ENCODE results near the gene THRB. TPM values are rescaled to one million over a fixed set of nuclear protein-coding genes. Genes with fewer than 3 reads are reported as not detected.

THRB gene
- total and polyA plus RNA-seq, 10 donors = 1.00 to 26.6 (median 16.2) TPM

DNA sequence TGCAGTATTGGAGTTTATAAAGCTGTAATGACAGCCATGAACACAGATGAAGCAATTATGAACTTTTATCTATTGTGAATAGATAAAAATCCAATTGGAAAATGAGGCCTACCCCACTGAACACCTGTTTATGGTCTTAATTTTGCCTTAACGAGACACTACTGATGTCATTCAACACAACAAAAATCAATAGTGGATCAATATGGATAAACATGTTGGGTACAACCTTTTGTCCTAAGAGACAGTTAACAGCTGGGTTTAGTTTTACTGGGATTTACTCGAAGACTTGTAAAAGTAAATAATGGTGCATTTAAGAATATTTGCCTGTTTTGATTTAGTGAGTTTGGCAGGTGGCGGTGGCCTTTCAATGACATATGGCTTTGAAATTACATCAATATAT, 331.7 kb downstream of the THRB start:
- Histone ChIP-seq H3K27me3 (replicated peaks in 1 of 7) (no peaks in the 10 kb centered on the region), H3K4me1 (peaks cover 0 to 16% (median 2%) of the 10 kb centered on the region in 6 donors), H3K9me3 (no peaks in the 10 kb centered on the region), H3K27ac (no peak overlapping the region), H3K36me3 (no peaks in the 10 kb centered on the region), H3K4me3 (no peak overlapping the region)
- WGBS, 5 donors = 91 to 97% (median 92%) methylated on average over 3 of the region's 3 CpGs
- DNase-seq = no peak
- intact Hi-C loops (cut with DNase I; ENCODE audit: low total_unique reads) = no loop called here
- TF ChIP-seq POLR2A (IDR thresholded peaks at IDR 0.05) (no peak), POLR2AphosphoS5 (IDR thresholded peaks at IDR 0.05) (no peak)
- TF ChIP-seq, protein P1, sequence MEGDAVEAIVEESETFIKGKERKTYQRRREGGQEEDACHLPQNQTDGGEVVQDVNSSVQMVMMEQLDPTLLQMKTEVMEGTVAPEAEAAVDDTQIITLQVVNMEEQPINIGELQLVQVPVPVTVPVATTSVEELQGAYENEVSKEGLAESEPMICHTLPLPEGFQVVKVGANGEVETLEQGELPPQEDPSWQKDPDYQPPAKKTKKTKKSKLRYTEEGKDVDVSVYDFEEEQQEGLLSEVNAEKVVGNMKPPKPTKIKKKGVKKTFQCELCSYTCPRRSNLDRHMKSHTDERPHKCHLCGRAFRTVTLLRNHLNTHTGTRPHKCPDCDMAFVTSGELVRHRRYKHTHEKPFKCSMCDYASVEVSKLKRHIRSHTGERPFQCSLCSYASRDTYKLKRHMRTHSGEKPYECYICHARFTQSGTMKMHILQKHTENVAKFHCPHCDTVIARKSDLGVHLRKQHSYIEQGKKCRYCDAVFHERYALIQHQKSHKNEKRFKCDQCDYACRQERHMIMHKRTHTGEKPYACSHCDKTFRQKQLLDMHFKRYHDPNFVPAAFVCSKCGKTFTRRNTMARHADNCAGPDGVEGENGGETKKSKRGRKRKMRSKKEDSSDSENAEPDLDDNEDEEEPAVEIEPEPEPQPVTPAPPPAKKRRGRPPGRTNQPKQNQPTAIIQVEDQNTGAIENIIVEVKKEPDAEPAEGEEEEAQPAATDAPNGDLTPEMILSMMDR (IDR thresholded peaks at IDR 0.05 in 8 of 11, conservative IDR thresholded peaks at IDR 0.05 in 3 of 11) = no peak

- H3K27me3 ChIP-seq (replicated peaks in 1 of 7) = no peaks in the 10 kb centered on the region
- intact Hi-C loops (cut with DNase I; ENCODE audit: low total_unique reads) = no loop called here
- no peak for TF ChIP-seq POLR2A (IDR thresholded peaks at IDR 0.05)
- TF ChIP-seq, protein P1 (IDR thresholded peaks at IDR 0.05 in 8 of 11, conservative IDR thresholded peaks at IDR 0.05 in 3 of 11) = no peak
- no peak for TF ChIP-seq POLR2AphosphoS5 (IDR thresholded peaks at IDR 0.05)
- H3K36me3 ChIP-seq = no peaks in the 10 kb centered on the region
- no peaks in the 10 kb centered on the region for H3K9me3 ChIP-seq
- WGBS, 5 donors = 49 to 63% (median 52%) methylated on average over 7 of the region's 7 CpGs
- peaks cover 0 to 16% (median 2%) of the 10 kb centered on the region in 6 donors for H3K4me1 ChIP-seq
- H3K4me3 ChIP-seq = no peak overlapping the region
- peak overlapping the region in 2 of 8 donors; percentile 8 to 39 for H3K27ac ChIP-seq
- no peak for DNase-seq
These were observed 332.8 kb downstream of the THRB start for GRCh38 chr3:24161841-24162240.

GRCh38 chr3:24160424-24161095, 334.1 kb downstream of the THRB start:
- peak overlapping the region in 5 of 8 donors; percentile 18 to 43 (median 26) for H3K27ac ChIP-seq
- no peaks in the 10 kb centered on the region for H3K36me3 ChIP-seq
- no peak for TF ChIP-seq POLR2A (IDR thresholded peaks at IDR 0.05)
- peak in 1 of 3 donors; percentile 43 for TF ChIP-seq POLR2AphosphoS5 (IDR thresholded peaks at IDR 0.05)
- DNase-seq = peak; percentile 64
- H3K4me1 ChIP-seq = peaks cover 0 to 16% (median 2%) of the 10 kb centered on the region in 6 donors
- no peak overlapping the region for H3K4me3 ChIP-seq
- intact Hi-C loops (cut with DNase I; ENCODE audit: low total_unique reads) = no loop called here
- no peaks in the 10 kb centered on the region for H3K27me3 ChIP-seq (replicated peaks in 1 of 7)
- WGBS, 5 donors = 54 to 77% (median 64%) methylated on average over 12 of the region's 12 CpGs
- H3K9me3 ChIP-seq = no peaks in the 10 kb centered on the region

DNA sequence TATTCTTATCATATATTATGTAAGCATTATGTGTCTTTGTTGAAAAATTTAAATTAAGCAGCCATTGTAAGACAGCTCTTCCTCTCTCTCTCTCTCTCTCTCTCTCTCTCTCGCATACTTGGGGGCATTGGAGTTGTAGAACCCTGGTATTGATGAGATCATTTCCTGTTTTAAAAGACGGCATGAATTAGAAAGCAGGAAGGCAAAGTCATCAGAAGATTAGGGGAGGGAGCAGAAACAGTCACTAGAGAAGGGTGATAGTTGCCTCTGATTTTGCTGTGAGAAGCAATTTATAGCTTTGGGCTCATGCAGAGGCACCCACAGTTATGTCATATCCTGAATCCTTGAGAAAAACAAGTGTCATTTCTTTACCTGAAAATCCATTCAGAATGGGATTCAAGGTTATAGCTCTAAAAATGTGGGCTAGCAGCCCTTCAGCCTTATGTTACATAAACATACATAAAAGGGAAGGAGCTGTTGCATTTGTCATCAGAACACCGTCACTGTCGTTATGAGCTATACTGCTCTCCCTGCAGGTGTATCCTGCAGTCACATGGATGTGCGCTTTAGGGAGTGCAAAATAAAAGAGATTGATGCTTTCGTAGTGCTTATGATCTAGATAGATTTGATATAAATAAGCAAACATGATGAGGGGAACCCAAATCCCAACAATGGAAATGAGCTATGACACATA, 335.7 kb downstream of the THRB start:
- WGBS, 5 donors = 19 to 31% (median 29%) methylated on average over 6 of the region's 6 CpGs
- H3K36me3 ChIP-seq = no peaks in the 10 kb centered on the region
- intact Hi-C loops (cut with DNase I; ENCODE audit: low total_unique reads) = no loop called here
- no peaks in the 10 kb centered on the region for H3K27me3 ChIP-seq (replicated peaks in 1 of 7)
- TF ChIP-seq, protein P1 (IDR thresholded peaks at IDR 0.05 in 8 of 11, conservative IDR thresholded peaks at IDR 0.05 in 3 of 11) = no peak
- TF ChIP-seq POLR2A (IDR thresholded peaks at IDR 0.05) (no peak), POLR2AphosphoS5 (IDR thresholded peaks at IDR 0.05) (no peak)
- H3K27ac ChIP-seq = no peak overlapping the region
- DNase-seq = no peak
- peaks cover 0 to 16% (median 2%) of the 10 kb centered on the region in 6 donors for H3K4me1 ChIP-seq
- H3K9me3 ChIP-seq = no peaks in the 10 kb centered on the region
- no peak overlapping the region for H3K4me3 ChIP-seq
